Measurements from ENCODE around the gene OMA1. TPM values are rescaled to one million over a fixed set of nuclear protein-coding genes. Genes with fewer than 3 reads are reported as not detected.

Gene OMA1
- total and polyA plus RNA-seq, 2 of the 4 experiments (the other 2 are of a cell fraction), result 5.9 to 6.4 TPM

- no peak overlapping the region for H3K4me3 ChIP-seq (ENCODE audit: insufficient read depth, low read depth, low read length)
- H4K91ac ChIP-seq (ENCODE audit: insufficient read depth, low read depth, low read length), result no peak overlapping the region
- H2BK120ac ChIP-seq (ENCODE audit: low read depth, low read length), result no peak overlapping the region
- no peak overlapping the region for H4K5ac ChIP-seq (ENCODE audit: low read depth, low read length)
- no peak overlapping the region for H3K56ac ChIP-seq (ENCODE audit: extremely low read depth, insufficient read depth, low read length)
- no peak overlapping the region for H3K14ac ChIP-seq (replicated peaks; ENCODE audit: low read depth, low read length)
- no peaks in the 10 kb centered on the region for H3K79me1 ChIP-seq (ENCODE audit: low read depth in 1 of 2, low read length in 2 of 2)
- no peak overlapping the region for H3K18ac ChIP-seq (ENCODE audit: low read depth, low read length)
- intact Hi-C loops (cut with micrococcal nuclease), result no loop called here
- H2BK5ac ChIP-seq (ENCODE audit: low read depth, low read length, poor library complexity, severe bottlenecking), result no peak overlapping the region
- ChIA-PET CTCF (no interaction called here), POLR2A (ENCODE audit: unreplicated experiment) (no interaction called here)
- H4K8ac ChIP-seq (ENCODE audit: low read depth in 2 of 2, low read length in 2 of 2), result no peak overlapping the region
- H3K4me1 ChIP-seq (ENCODE audit: control insufficient read depth, insufficient read depth, low read length), result peaks cover 6% of the 10 kb centered on the region; the same call in 1 of the 2 replicates
- no peak for TF ChIP-seq POLR2A (IDR thresholded peaks at IDR 0.05; ENCODE audit: low read depth, low read length)
- no peak for TF ChIP-seq CEBPB (IDR thresholded peaks at IDR 0.05; ENCODE audit: low read depth, low read length)
- no peak for TF ChIP-seq BHLHE40 (IDR thresholded peaks at IDR 0.05; ENCODE audit: low read depth, low read length)
- no peak for TF ChIP-seq CTCF (conservative IDR thresholded peaks at IDR 0.05; ENCODE audit: low read depth, low read length)
- no peak for TF ChIP-seq MAZ (IDR thresholded peaks at IDR 0.05; ENCODE audit: borderline replicate concordance, low read depth, low read length)
- TF ChIP-seq CHD1 (IDR thresholded peaks at IDR 0.05; ENCODE audit: low read depth, low read length), result no peak
- no peak for TF ChIP-seq RCOR1 (IDR thresholded peaks at IDR 0.05; ENCODE audit: insufficient replicate concordance, low read length)
- TF ChIP-seq RFX5 (IDR thresholded peaks at IDR 0.05; ENCODE audit: low read depth, low read length), result no peak
- TF ChIP-seq MAFK (IDR thresholded peaks at IDR 0.05; ENCODE audit: low read depth, low read length), result no peak
- no peak for TF ChIP-seq FOS (IDR thresholded peaks at IDR 0.05; ENCODE audit: low read depth, low read length)
- TF ChIP-seq MXI1 (IDR thresholded peaks at IDR 0.05; ENCODE audit: borderline replicate concordance, low read depth, low read length), result no peak
- TF ChIP-seq RAD21 (IDR thresholded peaks at IDR 0.05; ENCODE audit: low read length), result no peak
- H2BK20ac ChIP-seq (ENCODE audit: low read depth, low read length), result no peak overlapping the region
- no peak overlapping the region for H3K27ac ChIP-seq (ENCODE audit: insufficient read depth, low read length)
- H3K4ac ChIP-seq (ENCODE audit: low read depth, low read length), result 0 out of 2 replicates have a peak overlapping the region, but pooled peaks have one; percentile 2
- H3K4me2 ChIP-seq (ENCODE audit: low read depth, low read length), result no peak overlapping the region
- H2AFZ ChIP-seq (replicated peaks; ENCODE audit: low read length, poor library complexity), result no peak overlapping the region
- dilution Hi-C loops (cut with HindIII; ENCODE audit: low sequenced_read_pairs, unreplicated experiment), result no loop called here
- no peak overlapping the region for H3K9ac ChIP-seq (ENCODE audit: low read depth, low read length)
- no peak overlapping the region for H2BK15ac ChIP-seq (ENCODE audit: low read depth, low read length)
- no peaks in the 10 kb centered on the region for H4K20me1 ChIP-seq (ENCODE audit: insufficient read depth, low read length)
- no peaks in the 10 kb centered on the region for H3K36me3 ChIP-seq (ENCODE audit: control insufficient read depth, insufficient read depth, low read length)
- in situ Hi-C loops (cut with MboI; ENCODE audit: low sequenced_read_pairs), result no loop called here
- BruUV-seq (replicated peaks), result no TSS peak
- DNase-seq (no peak), ATAC-seq (ENCODE audit: low read depth) (no peak)
- no peak overlapping the region for H2AK5ac ChIP-seq (ENCODE audit: low read depth, low read length)
- no CpG with 5 or more reads among the region's 2 CpGs for WGBS, 2 experiments (ENCODE audit: extremely low coverage in 2 of 2, insufficient read length in 1 of 2)
- H3K27me3 ChIP-seq (ENCODE audit: control insufficient read depth, insufficient read depth, low read length), result no peaks in the 10 kb centered on the region; the same call in 1 of the 2 replicates
- H3K9me3 ChIP-seq (ENCODE audit: control insufficient read depth, insufficient read depth, low read length), result no peaks in the 10 kb centered on the region
- no peaks in the 10 kb centered on the region for H3K9me1 ChIP-seq (ENCODE audit: insufficient read depth, low read length)
- H2AK9ac ChIP-seq (replicated peaks; ENCODE audit: low read depth, low read length, poor library complexity), result no peak overlapping the region
- H3K23ac ChIP-seq (ENCODE audit: low read depth, low read length), result no peak overlapping the region
Measured at GRCh38 chr1:58434607-58435006, 111.9 kb downstream of the OMA1 start.

All from IMR-90 (cell line).